ENCODE results near the gene DBH. TPM values are rescaled to one million over a fixed set of nuclear protein-coding genes. Genes with fewer than 3 reads are reported as not detected.

The DBH gene
- total and polyA plus RNA-seq, 8 donors: under 0.01 to 0.15 TPM; not detected in 6

DNA sequence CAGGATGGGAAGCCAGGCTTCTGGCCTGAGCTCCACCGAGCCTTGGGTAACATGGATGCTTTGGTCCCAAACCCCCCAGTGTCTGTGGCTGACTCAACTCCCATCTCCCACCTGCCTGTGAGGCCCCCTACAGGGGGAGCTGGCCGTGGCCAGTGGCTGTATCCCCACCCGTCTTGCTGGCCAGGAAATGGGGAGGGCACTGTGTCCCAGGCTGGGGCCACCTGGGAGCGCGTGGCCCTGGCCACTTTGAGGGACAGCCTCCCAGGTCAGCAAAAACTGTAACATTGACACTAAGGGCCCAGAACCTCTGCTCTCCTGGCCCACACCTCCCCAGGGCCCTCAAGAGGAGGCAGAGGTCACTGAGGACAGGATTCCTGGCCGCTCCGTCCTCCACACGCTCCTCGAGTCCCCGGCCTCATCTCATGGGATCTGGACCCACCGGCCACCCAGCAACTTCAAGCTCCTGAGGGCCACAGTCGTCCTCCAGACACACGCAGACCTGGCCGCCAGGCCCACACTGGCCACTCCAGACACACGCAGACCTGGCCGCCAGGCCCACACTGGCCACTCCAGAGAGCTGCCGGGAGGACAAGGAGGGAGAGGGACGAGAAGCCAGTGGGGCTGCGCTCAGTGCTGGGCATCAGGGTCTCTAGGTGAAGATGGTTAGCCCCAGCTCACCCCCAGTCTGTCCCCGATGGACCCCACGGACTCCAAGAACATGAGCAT lies 44.2 kb downstream of the DBH start:
- WGBS, 5 donors: 86 to 95% (median 91%) methylated on average over 15 to 21 of the region's 21 CpGs
- no peak for DNase-seq

DNA sequence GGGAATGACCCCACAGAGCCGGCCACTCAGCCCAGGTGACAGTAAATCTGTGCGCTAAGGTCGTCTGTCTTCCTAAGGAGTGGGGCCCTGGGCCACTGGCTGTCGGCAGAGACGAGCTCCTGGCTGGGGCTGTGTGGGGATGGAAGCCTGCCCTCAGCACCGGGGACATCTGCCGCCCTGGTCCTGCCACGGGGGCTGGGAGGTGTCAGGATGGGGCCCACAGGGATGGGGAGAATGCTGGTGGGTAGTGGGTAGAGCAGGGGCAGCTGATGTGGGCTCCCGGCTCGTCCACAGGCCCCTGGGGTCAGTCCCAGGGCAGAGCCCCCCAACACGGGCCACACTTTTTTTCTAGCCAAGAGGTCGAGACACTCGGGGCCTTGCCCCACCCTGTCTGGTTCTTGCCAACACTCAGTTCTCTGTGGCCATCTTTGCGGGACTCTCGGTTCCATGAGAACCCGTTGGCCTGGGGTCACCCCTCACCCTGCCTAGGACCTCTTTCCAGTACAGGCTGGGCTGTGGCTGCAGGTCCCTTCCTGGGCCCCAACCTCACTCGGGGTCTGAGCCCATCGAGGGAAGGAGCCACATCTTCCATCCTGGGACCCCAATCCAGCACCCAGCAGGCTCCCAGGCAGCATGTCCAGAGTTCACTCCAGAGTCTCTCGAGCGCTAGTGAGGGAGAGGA lies 45.0 kb downstream of the DBH start:
- WGBS, 5 donors: 88 to 92% (median 91%) methylated on average over 13 to 20 of the region's 20 CpGs
- no peaks in the 10 kb centered on the region for H3K27me3 ChIP-seq
- H3K4me1 ChIP-seq: peaks cover 0 to 21% (median 12%) of the 10 kb centered on the region in 4 donors
- TF ChIP-seq EP300 (IDR thresholded peaks at IDR 0.05) (no peak), CTCF (IDR thresholded peaks at IDR 0.05) (no peak), POLR2A (IDR thresholded peaks at IDR 0.05) (no peak), POLR2AphosphoS5 (IDR thresholded peaks at IDR 0.05) (no peak)
- H3K4me3 ChIP-seq: no peak overlapping the region
- H3K36me3 ChIP-seq: no peaks in the 10 kb centered on the region
- DNase-seq: no peak
- intact Hi-C loops (cut with DNase I; ENCODE audit: low total_unique reads): no loop called here
- H3K27ac ChIP-seq: no peak overlapping the region
- no peaks in the 10 kb centered on the region for H3K9me3 ChIP-seq

More for the DNA sequence above, 44.2 kb downstream of the DBH start:
- peaks cover 0 to 21% (median 12%) of the 10 kb centered on the region in 4 donors for H3K4me1 ChIP-seq
- no peaks in the 10 kb centered on the region for H3K36me3 ChIP-seq
- no peaks in the 10 kb centered on the region for H3K9me3 ChIP-seq
- TF ChIP-seq POLR2AphosphoS5 (IDR thresholded peaks at IDR 0.05) (no peak), CTCF (IDR thresholded peaks at IDR 0.05) (no peak), POLR2A (IDR thresholded peaks at IDR 0.05) (no peak), EP300 (IDR thresholded peaks at IDR 0.05) (no peak)
- no peak overlapping the region for H3K27ac ChIP-seq
- H3K4me3 ChIP-seq: no peak overlapping the region
- intact Hi-C loops (cut with DNase I; ENCODE audit: low total_unique reads): no loop called here
- H3K27me3 ChIP-seq: no peaks in the 10 kb centered on the region

DNA sequence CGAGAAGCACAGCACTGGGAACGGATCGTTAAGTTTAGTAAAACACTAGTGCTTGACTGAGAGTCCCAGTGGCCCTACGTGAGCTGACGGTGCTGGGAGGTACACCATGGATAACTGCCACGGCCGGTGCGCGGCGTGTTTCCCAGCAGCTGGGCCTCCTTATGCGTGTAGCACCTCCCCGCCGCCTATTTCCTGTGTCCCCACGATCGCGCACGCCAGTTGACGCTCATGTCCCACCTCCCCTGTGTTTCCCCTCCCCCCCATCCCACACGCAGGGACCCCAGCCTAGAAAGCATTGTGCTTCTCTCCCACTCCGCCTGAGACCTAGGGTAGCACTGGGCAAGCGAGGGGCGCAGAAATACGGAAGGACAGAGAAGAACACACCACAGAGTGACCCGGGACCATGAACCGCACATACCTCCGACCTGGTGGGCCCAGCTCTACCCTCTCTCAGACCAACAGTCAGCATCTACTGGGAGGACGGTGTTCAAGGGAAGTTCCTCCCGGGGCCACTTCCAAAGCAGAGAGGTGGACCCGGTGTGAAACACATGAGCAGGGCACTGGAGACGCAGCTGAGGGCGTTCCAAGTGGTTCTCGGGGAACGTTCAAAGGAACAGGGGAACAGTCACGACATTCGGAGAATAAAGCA lies 45.6 kb downstream of the DBH start:
- no peak overlapping the region for H3K4me3 ChIP-seq
- no peaks in the 10 kb centered on the region for H3K27me3 ChIP-seq
- H3K36me3 ChIP-seq: no peaks in the 10 kb centered on the region
- H3K27ac ChIP-seq: no peak overlapping the region
- intact Hi-C loops (cut with DNase I; ENCODE audit: low total_unique reads): no loop called here
- DNase-seq: no peak
- TF ChIP-seq POLR2A (IDR thresholded peaks at IDR 0.05): no peak
- no peak for TF ChIP-seq CTCF (IDR thresholded peaks at IDR 0.05)
- TF ChIP-seq EP300 (IDR thresholded peaks at IDR 0.05): no peak
- TF ChIP-seq POLR2AphosphoS5 (IDR thresholded peaks at IDR 0.05): no peak
- WGBS, 5 donors: 93 to 95% (median 94%) methylated on average over 31 to 35 of the region's 35 CpGs
- H3K4me1 ChIP-seq: peaks cover 0 to 21% (median 12%) of the 10 kb centered on the region in 4 donors
- H3K9me3 ChIP-seq: no peaks in the 10 kb centered on the region

DNA sequence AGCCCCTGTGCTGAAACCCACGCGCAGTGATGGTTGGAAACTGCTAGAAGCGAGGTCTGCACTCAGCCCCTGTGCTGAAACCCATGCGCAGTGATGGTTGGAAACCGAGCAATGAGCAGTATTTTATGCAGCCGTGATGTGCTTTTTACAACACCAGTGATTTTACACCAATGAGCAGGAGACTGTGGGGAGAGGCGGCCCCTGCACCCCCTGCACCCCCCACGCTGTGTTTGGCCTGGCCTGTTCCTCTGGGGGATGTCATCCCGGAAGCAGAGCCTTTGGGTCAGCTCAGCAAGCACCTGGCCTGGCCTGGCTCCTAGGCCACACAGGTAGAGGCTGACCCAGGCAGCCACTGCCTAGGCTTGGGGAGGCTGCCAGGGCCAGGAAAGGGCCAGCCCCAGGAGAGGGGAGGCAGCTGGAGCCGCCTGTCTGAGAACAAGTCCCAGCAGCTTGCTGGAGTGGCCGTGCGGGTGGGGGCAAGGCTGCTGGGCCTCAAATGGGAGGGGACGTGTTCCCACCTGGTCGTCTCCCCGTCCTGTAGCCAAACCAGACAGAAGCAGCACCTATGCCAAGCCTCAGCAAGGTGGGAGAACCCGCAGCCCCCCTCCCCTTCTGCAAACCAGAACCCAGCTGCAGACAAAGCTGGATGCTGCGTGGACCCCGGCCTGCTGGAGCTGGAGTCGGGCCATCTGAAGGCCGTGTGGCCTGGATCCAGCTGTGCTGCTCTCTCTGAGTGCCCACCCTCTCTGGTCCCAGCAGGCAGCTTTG lies 46.8 kb downstream of the DBH start:
- Histone ChIP-seq H3K4me3 (no peak overlapping the region), H3K27me3 (no peaks in the 10 kb centered on the region), H3K27ac (peak overlapping the region; percentile 4 to 68 (median 61)), H3K36me3 (no peaks in the 10 kb centered on the region), H3K4me1 (peaks cover 0 to 21% (median 12%) of the 10 kb centered on the region in 4 donors), H3K9me3 (no peaks in the 10 kb centered on the region)
- intact Hi-C loops (cut with DNase I; ENCODE audit: low total_unique reads): no loop called here
- 62 to 82% (median 78%) methylated on average over 12 to 20 of the region's 20 CpGs for whole genome bisulfite sequencing, 5 donors
- peak in 1 of 2 donors; percentile 33 for DNase-seq
- TF ChIP-seq CTCF (IDR thresholded peaks at IDR 0.05): no peak
- no peak for TF ChIP-seq POLR2AphosphoS5 (IDR thresholded peaks at IDR 0.05)
- no peak for TF ChIP-seq EP300 (IDR thresholded peaks at IDR 0.05)
- no peak for TF ChIP-seq POLR2A (IDR thresholded peaks at IDR 0.05)

All from stomach (tissue), 9 donors.